OCI-LY1 (cell line): ENCODE measurements around the gene RNF115.
"Not testable (repeated sequence)": the region's sequence is repeated elsewhere in the genome, so short reads cannot be mapped to it uniquely, and the experiment has no call there.

ENCODE experiments used
- H2AFZ ChIP-seq: fragments of 200-600 bp; sonication (generic), shearing (Covaris generic); 2 replicates; pipeline ENCODE4 v1.6.0; 2014; ENCODE audit warnings: antibody characterized with exemption, mild to moderate bottlenecking, low read length
- H3F3A ChIP-seq: fragments of 200-600 bp; sonication (generic), shearing (Covaris generic); 2 replicates; pipeline ENCODE4 v1.6.0; 2014; ENCODE audit warnings: mild to moderate bottlenecking, antibody characterized with exemption, low read length, moderate library complexity; ENCODE audit not compliant: insufficient read depth
- H3K27ac ChIP-seq: fragments of 200-600 bp; sonication (generic); 2 replicates; pipeline ENCODE4 v1.5.1; 2014; ENCODE audit warnings: low read length, mixed run types, mild to moderate bottlenecking, low read depth; ENCODE audit not compliant: poor library complexity, severe bottlenecking
- H3K27me3 ChIP-seq: fragments of 200-600 bp; sonication (generic); 2 replicates; pipeline ENCODE4 v1.6.0; 2014; ENCODE audit warnings: antibody characterized with exemption, mild to moderate bottlenecking, low read length, moderate library complexity; ENCODE audit not compliant: insufficient read depth
- H3K36me3 ChIP-seq: fragments of 200-600 bp; sonication (generic); 2 replicates; pipeline ENCODE4 v1.6.1; 2014; ENCODE audit warnings: mild to moderate bottlenecking, antibody characterized with exemption, low read length, moderate library complexity, mixed read lengths; ENCODE audit not compliant: insufficient read depth
- H3K4me1 ChIP-seq: fragments of 200-600 bp; sonication (generic); 2 replicates; pipeline ENCODE4 v1.5.1; 2014; ENCODE audit warnings: mild to moderate bottlenecking, low read length, moderate library complexity; ENCODE audit not compliant: insufficient read depth, severe bottlenecking
- H3K4me2 ChIP-seq: fragments of 200-600 bp; sonication (generic), shearing (Covaris generic); 2 replicates; pipeline ENCODE4 v1.6.1; 2014; ENCODE audit warnings: low read length
- H3K4me3 ChIP-seq: fragments of 200-600 bp; sonication (generic); 2 replicates; pipeline ENCODE4 v1.5.1; 2014; ENCODE audit warnings: low read length, low read depth, mild to moderate bottlenecking, mixed read lengths; ENCODE audit not compliant: poor library complexity, severe bottlenecking
- H3K79me2 ChIP-seq: fragments of 200-600 bp; shearing (Covaris generic); 2 replicates; pipeline ENCODE4 v1.6.1; 2016; ENCODE audit warnings: mixed run types, low read length, mixed read lengths; ENCODE audit not compliant: insufficient read depth
- H3K9ac ChIP-seq: fragments of 200-600 bp; sonication (generic), shearing (Covaris generic); 2 replicates; pipeline ENCODE4 v1.6.1; 2014; ENCODE audit warnings: mild to moderate bottlenecking, low read length, mixed read lengths
- H3K9me2 ChIP-seq: fragments of 200-600 bp; sonication (generic), shearing (Covaris generic); 2 replicates; pipeline ENCODE4 v1.6.1; 2014; ENCODE audit warnings: low read depth, mild to moderate bottlenecking, low read length, mixed read lengths
- H3K9me3 ChIP-seq: fragments of 200-600 bp; shearing (Covaris generic); 2 replicates; pipeline ENCODE4 v1.6.1; 2014; ENCODE audit warnings: low read length, mixed read lengths
- H4K20me1 ChIP-seq: fragments of 200-600 bp; sonication (generic), shearing (Covaris generic); 2 replicates; pipeline ENCODE4 v1.6.0; 2016; ENCODE audit warnings: mild to moderate bottlenecking, low read length; ENCODE audit not compliant: insufficient read depth
- EZH2 ChIP-seq: fragments of 200-600 bp; sonication (generic), shearing (Covaris generic); IDR thresholded peaks from 2 replicates; pipeline ENCODE4 v1.8.0; 2017; ENCODE audit warnings: borderline replicate concordance, mixed run types, mild to moderate bottlenecking, antibody characterized with exemption, low read length, moderate library complexity, mixed read lengths
- TF ChIP-seq, protein P1 (sequence below): fragments of 200-600 bp; sonication (generic), shearing (Covaris generic); IDR thresholded peaks from 2 replicates; pipeline ENCODE4 v1.5.1; 2017; ENCODE audit warnings: mild to moderate bottlenecking, antibody characterized with exemption, low read length, moderate library complexity, mixed read lengths

Gene RNF115

DNA sequence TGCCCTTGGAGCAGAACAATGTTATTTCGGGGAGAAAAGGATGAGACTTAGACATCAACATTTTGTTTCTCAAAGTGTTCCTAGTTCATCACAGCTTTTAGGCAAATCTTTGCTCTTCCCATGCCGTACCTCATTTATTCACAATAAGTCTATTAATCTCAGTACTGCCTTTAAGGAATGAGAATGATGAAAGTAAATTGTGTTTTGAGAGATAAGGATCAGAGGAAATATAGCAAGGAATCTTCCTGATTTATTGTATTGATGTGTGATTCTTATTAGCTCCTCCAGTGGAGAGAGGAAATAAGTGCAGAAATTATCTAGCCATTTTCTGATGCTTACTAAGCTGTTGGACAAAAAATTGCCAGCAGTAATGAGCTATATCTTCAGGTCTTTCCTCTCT lies 2.1 kb upstream of the RNF115 start:
- Histone ChIP-seq H3K9ac (no peak overlapping the region), H3K79me2 (peaks cover 21% of the 10 kb centered on the region), H3K36me3 (peaks cover 54% of the 10 kb centered on the region), H3K4me3 (peak overlapping the region; percentile 95), H3K9me2 (no peaks in the 10 kb centered on the region), H3K27me3 (no peaks in the 10 kb centered on the region), H3K9me3 (no peaks in the 10 kb centered on the region), H3K4me2 (peak overlapping the region; percentile 86; the same call in 1 of the 2 replicates), H3K27ac (no peak overlapping the region), H2AFZ (no peak overlapping the region), H3F3A (no peaks in the 10 kb centered on the region), H4K20me1 (no peaks in the 10 kb centered on the region), H3K4me1 (peaks cover 14% of the 10 kb centered on the region)
- TF ChIP-seq EZH2: no peak
- TF ChIP-seq, protein P1, sequence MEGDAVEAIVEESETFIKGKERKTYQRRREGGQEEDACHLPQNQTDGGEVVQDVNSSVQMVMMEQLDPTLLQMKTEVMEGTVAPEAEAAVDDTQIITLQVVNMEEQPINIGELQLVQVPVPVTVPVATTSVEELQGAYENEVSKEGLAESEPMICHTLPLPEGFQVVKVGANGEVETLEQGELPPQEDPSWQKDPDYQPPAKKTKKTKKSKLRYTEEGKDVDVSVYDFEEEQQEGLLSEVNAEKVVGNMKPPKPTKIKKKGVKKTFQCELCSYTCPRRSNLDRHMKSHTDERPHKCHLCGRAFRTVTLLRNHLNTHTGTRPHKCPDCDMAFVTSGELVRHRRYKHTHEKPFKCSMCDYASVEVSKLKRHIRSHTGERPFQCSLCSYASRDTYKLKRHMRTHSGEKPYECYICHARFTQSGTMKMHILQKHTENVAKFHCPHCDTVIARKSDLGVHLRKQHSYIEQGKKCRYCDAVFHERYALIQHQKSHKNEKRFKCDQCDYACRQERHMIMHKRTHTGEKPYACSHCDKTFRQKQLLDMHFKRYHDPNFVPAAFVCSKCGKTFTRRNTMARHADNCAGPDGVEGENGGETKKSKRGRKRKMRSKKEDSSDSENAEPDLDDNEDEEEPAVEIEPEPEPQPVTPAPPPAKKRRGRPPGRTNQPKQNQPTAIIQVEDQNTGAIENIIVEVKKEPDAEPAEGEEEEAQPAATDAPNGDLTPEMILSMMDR: peak; percentile 23; the same call in 1 of the 2 replicates

DNA sequence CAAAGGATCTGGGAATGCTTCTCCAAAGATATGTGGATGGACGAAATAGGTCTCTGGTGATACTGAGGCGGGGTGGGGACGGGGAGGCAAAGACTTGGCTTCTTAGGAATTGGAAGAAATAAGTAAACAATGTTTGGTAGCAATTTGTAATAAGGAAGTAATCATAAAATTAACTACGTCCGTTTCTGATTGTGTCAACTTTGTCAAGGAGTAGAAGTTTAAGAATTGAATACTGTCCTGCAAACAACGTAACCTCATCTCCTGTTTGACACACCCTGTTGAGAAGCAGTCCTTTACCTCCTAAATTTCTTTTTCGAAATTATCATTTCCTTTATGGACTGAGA lies 576 bp upstream of the RNF115 start:
- Histone ChIP-seq H3K79me2 (peaks cover 21% of the 10 kb centered on the region), H3K9me2 (no peaks in the 10 kb centered on the region), H3K9me3 (no peaks in the 10 kb centered on the region), H4K20me1 (no peaks in the 10 kb centered on the region), H3K27me3 (no peaks in the 10 kb centered on the region), H2AFZ (peak overlapping the region; percentile 38; the same call in 1 of the 2 replicates), H3K4me1 (peaks cover 14% of the 10 kb centered on the region), H3K4me2 (peak overlapping the region; percentile 86), H3K9ac (peak overlapping the region; percentile 89), H3K36me3 (peaks cover 39% of the 10 kb centered on the region), H3K4me3 (peak overlapping the region; percentile 95), H3K27ac (peak overlapping the region; percentile 36), H3F3A (no peaks in the 10 kb centered on the region)
- TF ChIP-seq, protein P1: no peak
- no peak for TF ChIP-seq EZH2

DNA sequence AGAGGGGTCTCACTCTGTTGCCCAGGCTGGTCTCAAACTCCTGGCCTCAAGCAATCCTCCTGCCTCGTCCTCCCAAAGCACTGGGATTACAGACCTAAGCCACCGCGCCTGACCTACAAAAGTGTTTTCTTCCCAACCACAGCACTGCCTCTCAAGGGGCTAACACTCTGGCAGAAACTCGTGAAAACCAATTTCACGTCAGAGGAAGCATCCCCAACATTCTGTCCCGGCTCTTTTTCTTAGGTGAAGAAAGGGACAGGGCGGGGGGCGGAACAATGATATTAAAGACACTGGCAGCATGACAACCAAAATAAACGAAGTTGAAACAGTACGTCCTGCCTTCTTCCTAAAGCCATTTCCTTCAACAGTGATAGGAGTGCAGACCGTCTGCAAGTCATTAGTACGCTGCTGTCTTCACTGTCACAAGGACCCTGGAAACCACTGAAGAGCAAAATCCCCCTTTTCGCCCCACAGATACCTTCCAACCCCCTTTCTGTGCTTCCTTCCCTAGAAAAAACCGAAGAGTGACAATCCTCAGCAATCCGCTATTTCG lies 1.0 kb downstream of the RNF115 start:
- Histone ChIP-seq H3K4me3 (peak overlapping the region; percentile 95), H3K36me3 (peaks cover 26% of the 10 kb centered on the region), H3K4me1 (peaks cover 14% of the 10 kb centered on the region), H3K4me2 (peak overlapping the region; percentile 34; the same call in 1 of the 2 replicates), H3K79me2 (peaks cover 21% of the 10 kb centered on the region)
- not testable (repeated sequence) for H4K20me1 ChIP-seq, H2AFZ ChIP-seq, H3K27me3 ChIP-seq, H3K9me2 ChIP-seq, H3K9me3 ChIP-seq, H3F3A ChIP-seq, H3K27ac ChIP-seq, H3K9ac ChIP-seq

DNA sequence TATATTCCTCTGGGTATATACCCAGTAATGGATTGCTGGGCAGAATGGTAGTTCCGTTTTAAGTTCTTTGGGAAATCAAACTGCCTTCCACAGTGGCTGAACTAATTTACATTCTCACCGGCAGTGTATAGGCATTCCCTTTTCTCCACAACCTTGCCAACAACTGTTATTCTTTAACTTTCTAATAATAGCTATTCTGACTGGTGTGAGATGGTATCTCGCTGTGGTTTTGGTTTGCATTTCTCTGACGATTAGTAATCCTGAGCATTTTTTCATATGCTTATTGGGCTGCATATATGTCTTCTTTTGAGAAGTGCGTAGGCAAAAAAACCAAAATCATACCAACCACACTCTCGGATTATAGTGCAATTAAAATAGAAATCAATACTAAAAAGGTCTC lies 5.8 kb downstream of the RNF115 start:
- not testable (repeated sequence) for H3K27ac ChIP-seq, H3K9me3 ChIP-seq, H4K20me1 ChIP-seq, H3K27me3 ChIP-seq, H2AFZ ChIP-seq, H3K36me3 ChIP-seq, H3K4me1 ChIP-seq, H3K79me2 ChIP-seq, H3K4me3 ChIP-seq, H3K9ac ChIP-seq, H3K4me2 ChIP-seq, H3F3A ChIP-seq, H3K9me2 ChIP-seq

DNA sequence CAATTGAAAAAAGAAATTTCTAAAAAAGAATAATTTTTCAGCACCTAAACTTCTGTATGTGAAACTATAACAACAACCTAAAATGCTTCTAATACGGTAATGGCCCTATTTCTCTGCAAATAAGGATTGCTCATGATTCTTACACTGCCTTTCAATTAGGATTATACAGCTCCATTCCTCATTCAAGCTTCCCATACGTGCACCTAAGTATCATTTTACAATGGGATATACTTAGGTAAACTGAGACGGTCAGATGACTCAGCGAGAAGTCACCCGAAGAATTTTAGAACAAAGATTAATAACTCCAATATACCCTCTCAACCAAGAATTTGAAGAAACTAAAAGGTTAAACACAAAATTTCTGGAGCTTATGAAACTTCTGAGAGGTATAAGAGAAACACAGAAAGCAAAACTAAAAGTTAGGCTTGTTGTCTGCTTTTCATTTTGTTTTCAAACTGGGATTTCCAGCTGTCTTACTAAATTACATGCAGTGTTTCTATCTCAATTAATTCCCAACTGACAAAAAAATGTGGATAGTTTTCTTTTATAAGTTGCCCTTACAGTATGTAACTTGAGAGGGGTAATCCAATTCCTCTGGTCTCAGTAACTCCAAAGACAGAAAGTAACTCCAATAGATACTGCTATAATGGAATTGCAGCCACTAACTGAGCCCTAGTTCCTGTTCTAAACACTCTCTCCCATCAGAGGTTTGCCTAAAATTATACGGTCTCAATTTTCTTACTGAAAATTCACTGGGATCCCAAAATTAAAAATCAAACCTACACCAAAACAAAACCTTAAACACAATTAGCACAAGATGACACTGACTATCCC lies 10.7 kb downstream of the RNF115 start:
- not testable (repeated sequence) for H3K4me1 ChIP-seq, H3K4me2 ChIP-seq, H4K20me1 ChIP-seq, H3K4me3 ChIP-seq, H3K27ac ChIP-seq, H3K36me3 ChIP-seq, H3K9me2 ChIP-seq, H2AFZ ChIP-seq, H3K9me3 ChIP-seq, H3K9ac ChIP-seq, H3F3A ChIP-seq, H3K79me2 ChIP-seq, H3K27me3 ChIP-seq
